SK-N-SH (cell line): ENCODE results near the gene PHKG2. TPM values are rescaled to one million over a fixed set of nuclear protein-coding genes. Genes with fewer than 3 reads are reported as not detected.

Experiments
- CTCF ChIA-PET: fragments of 300-600, 350-600 bp; formaldehyde crosslinking; extraction: SDS; loops from one replicate; lab custom pipeline; 2021; lab: Yijun Ruan, JAX
- POLR2A ChIA-PET: fragments of 350-600 bp; sonication (Branson Sonifier 250); formaldehyde crosslinking; extraction: SDS; loops from one replicate; lab custom pipeline; 2020; ENCODE audit warnings: antibody characterized with exemption, inconsistent platforms; lab: Yijun Ruan, JAX
- DNase-seq: peaks from one replicate; pipeline ENCODE4 v3.0.0; 2012
- H2AFZ ChIP-seq: fragments of 200-600 bp; sonication (generic); 2 replicates; pipeline ENCODE4 v1.8.1; 2016; ENCODE audit warnings: antibody characterized with exemption, mild to moderate bottlenecking, low read depth
- H3F3A ChIP-seq: fragments of 200-600 bp; sonication (generic); replicated peaks from 2 replicates; pipeline ENCODE3; 2016; ENCODE audit warnings: antibody characterized with exemption, mild to moderate bottlenecking; ENCODE audit not compliant: insufficient read depth
- H3K27ac ChIP-seq, 2 experiments: fragments of 200-500 bp in 1 of 2; fragments of 200-600 bp in 1 of 2; sonication (Bioruptor generic) in 1 of 2; sonication (generic), shearing (Covaris generic) in 1 of 2; 2 replicates each; pipeline versions ENCODE4 v1.5.1 to v1.6.1; 2014 to 2016; ENCODE audit warnings: low read depth in 2 of 2, inconsistent platforms in 1 of 2, low read length in 1 of 2, mild to moderate bottlenecking in 1 of 2, mixed read lengths in 1 of 2
- H3K27me3 ChIP-seq: fragments of 200-600 bp; sonication (generic), shearing (Covaris generic); 2 replicates; pipeline ENCODE4 v1.6.1; 2016; ENCODE audit warnings: mixed run types; ENCODE audit not compliant: insufficient read depth
- H3K36me3 ChIP-seq, 2 experiments: fragments of 200-500 bp in 1 of 2; fragments of 200-600 bp in 1 of 2; sonication (Bioruptor generic) in 1 of 2; sonication (generic) in 1 of 2; replicated peaks in 1 of 2; 2 replicates each; pipeline versions ENCODE3 to v1.5.1; 2014 to 2016; ENCODE audit warnings: low read length in 1 of 2, mild to moderate bottlenecking in 1 of 2; ENCODE audit not compliant: insufficient read depth in 2 of 2, control insufficient read depth in 1 of 2
- H3K4me1 ChIP-seq, 2 experiments: fragments of 200-500 bp in 1 of 2; fragments of 200-600 bp in 1 of 2; sonication (Bioruptor generic) in 1 of 2; sonication (generic), shearing (Covaris generic) in 1 of 2; 2 replicates each; pipeline versions ENCODE4 v1.5.1 to v1.6.1; 2014 to 2016; ENCODE audit warnings: low read depth in 1 of 2, low read length in 1 of 2, mixed run types in 1 of 2; ENCODE audit not compliant: insufficient read depth in 2 of 2, control insufficient read depth in 1 of 2
- H3K4me2 ChIP-seq: fragments of 200-600 bp; sonication (generic), shearing (Covaris generic); 2 replicates; pipeline ENCODE4 v1.6.1; 2017; ENCODE audit warnings: mixed run types
- H3K4me3 ChIP-seq, 2 experiments: fragments of 200-500 bp in 1 of 2; fragments of 200-600 bp in 1 of 2; sonication (Bioruptor generic) in 1 of 2; sonication (generic), shearing (Covaris generic) in 1 of 2; 2 replicates each; pipeline versions ENCODE4 v1.5.1 to v1.8.1; 2014 to 2016; ENCODE audit warnings: low read depth in 2 of 2, inconsistent platforms in 1 of 2, low read length in 1 of 2, mild to moderate bottlenecking in 1 of 2, mixed read lengths in 1 of 2, moderate library complexity in 1 of 2
- H3K79me2 ChIP-seq: fragments of 200-600 bp; sonication (generic); 2 replicates; pipeline ENCODE4 v1.8.1; 2017; ENCODE audit warnings: mild to moderate bottlenecking; ENCODE audit not compliant: insufficient read depth
- H3K9ac ChIP-seq: fragments of 200-600 bp; sonication (generic); 2 replicates; pipeline ENCODE4 v1.6.1; 2017; ENCODE audit warnings: mixed run types
- H3K9me2 ChIP-seq: fragments of 200-600 bp; sonication (generic); 2 replicates; pipeline ENCODE4 v1.6.1; 2017; ENCODE audit warnings: mixed run types
- H3K9me3 ChIP-seq: fragments of 200-600 bp; sonication (generic); 2 replicates; pipeline ENCODE4 v1.6.1; 2017; ENCODE audit warnings: mixed run types, mild to moderate bottlenecking, moderate library complexity
- H4K20me1 ChIP-seq: fragments of 200-600 bp; sonication (generic); 2 replicates; pipeline ENCODE4 v1.6.1; 2017; ENCODE audit warnings: mild to moderate bottlenecking, mixed run types; ENCODE audit not compliant: insufficient read depth
- EP300 ChIP-seq, 2 experiments: IDR thresholded peaks; 2 replicates each; pipeline versions ENCODE4 v1.4.0 to v1.6.1; 2012; ENCODE audit warnings: borderline replicate concordance in 1 of 2, low read depth in 1 of 2, low read length in 1 of 2
- EZH2phosphoT487 ChIP-seq: fragments of 200-600 bp; sonication (generic); IDR thresholded peaks from 2 replicates; pipeline ENCODE4 v1.6.1; 2017; ENCODE audit warnings: low read depth, mixed run types, mild to moderate bottlenecking, antibody characterized with exemption, moderate library complexity, borderline replicate concordance
- FOSL2 ChIP-seq: IDR thresholded peaks from 2 replicates; pipeline ENCODE4 v1.4.0; 2012; ENCODE audit warnings: low read depth, mild to moderate bottlenecking, moderate library complexity, borderline replicate concordance
- FOXM1 ChIP-seq: IDR thresholded peaks from 2 replicates; pipeline ENCODE4 v1.4.0; 2012; ENCODE audit warnings: low read depth, mild to moderate bottlenecking
- GABPA ChIP-seq: IDR thresholded peaks from 2 replicates; pipeline ENCODE4 v1.4.0; 2012; ENCODE audit warnings: low read depth, mild to moderate bottlenecking
- JUND ChIP-seq: IDR thresholded peaks from 2 replicates; pipeline ENCODE4 v1.4.0; 2012
- MAX ChIP-seq: IDR thresholded peaks from 2 replicates; pipeline ENCODE4 v1.4.0; 2012; ENCODE audit warnings: low read depth
- MEF2A ChIP-seq: IDR thresholded peaks from 2 replicates; pipeline ENCODE4 v1.4.0; 2012; ENCODE audit warnings: low read depth, borderline replicate concordance
- NFIC ChIP-seq: IDR thresholded peaks from 2 replicates; pipeline ENCODE4 v1.4.0; 2012; ENCODE audit warnings: borderline replicate concordance
- REST ChIP-seq: IDR thresholded peaks from 2 replicates; pipeline ENCODE4 v1.6.1; 2012; ENCODE audit warnings: mild to moderate bottlenecking, low read depth, low read length, moderate library complexity
- RFX5 ChIP-seq: IDR thresholded peaks from 2 replicates; pipeline ENCODE4 v1.6.1; 2012; ENCODE audit warnings: mild to moderate bottlenecking, improper control_type of control experiment, low read length
- SMC3 ChIP-seq: IDR thresholded peaks from 2 replicates; pipeline ENCODE4 v1.6.1; 2012; ENCODE audit warnings: low read depth, low read length, improper control_type of control experiment
- USF1 ChIP-seq: IDR thresholded peaks from 2 replicates; pipeline ENCODE4 v1.4.0; 2012; ENCODE audit warnings: low read depth, borderline replicate concordance
- WGBS: methylation state at CpG from one replicate; pipeline ENCODE4 v1.1.6; 2017; ENCODE audit warnings: low lambda C conversion rate; 5-methylcytosine and 5-hydroxymethylcytosine counted together
- polyA plus RNA-seq, 3 experiments: library from polyadenylated mRNA; depleted of rRNA; stranded (reverse); fragments of >200 nt; gene quantifications; 2 replicates each; pipeline ENCODE4 v1.2.3, GENCODE V29; 2012

The PHKG2 gene
- polyA plus RNA-seq, 1 of the 3 experiments (the other 2 are of a cell fraction): 45.8 TPM

- TF ChIP-seq EP300 (IDR thresholded peaks at IDR 0.05; ENCODE audit: borderline replicate concordance in 1 of 2, low read depth in 1 of 2, low read length in 1 of 2) (no peak), SMC3 (no peak), FOSL2 (no peak)
- TF ChIP-seq, all 33 proteins: peak for 0
These were observed 28.1 kb upstream of the PHKG2 start (continued) for GRCh38 chr16:30720086-30720485.

- H3K9me3 ChIP-seq: no peaks in the 10 kb centered on the region
- H3K9me2 ChIP-seq: no peaks in the 10 kb centered on the region
- no peaks in the 10 kb centered on the region for H3K4me1 ChIP-seq
- no peak overlapping the region for H3K27ac ChIP-seq
- TF ChIP-seq MEF2A: no peak
- no peak for TF ChIP-seq USF1
- peaks cover 68% of the 10 kb centered on the region for H3K79me2 ChIP-seq
- no peak for DNase-seq
- peaks cover 74 to 80% of the 10 kb centered on the region in 2 experiments for H3K36me3 ChIP-seq
- ChIA-PET POLR2A (no interaction called here), CTCF (no interaction called here)
- H3F3A ChIP-seq: peaks cover 5% of the 10 kb centered on the region
- no peak overlapping the region for H2AFZ ChIP-seq
- H3K27me3 ChIP-seq: no peaks in the 10 kb centered on the region
- no peak overlapping the region for H3K4me2 ChIP-seq
- 0 out of 2 replicates have a peak, but pooled peaks cover 9% of the 10 kb centered on the region for H4K20me1 ChIP-seq
- H3K4me3 ChIP-seq: no peak overlapping the region
- 98% methylated on average over 8 of the region's 9 CpGs for WGBS
- no peak overlapping the region for H3K9ac ChIP-seq
These were observed 27.5 kb upstream of the PHKG2 start for GRCh38 chr16:30720694-30721093.

- Histone ChIP-seq H3K4me3 (no peak overlapping the region), H3K9me2 (no peaks in the 10 kb centered on the region), H3K9ac (no peak overlapping the region), H3K27ac (no peak overlapping the region), H3K4me1 (no peaks in the 10 kb centered on the region), H3K4me2 (no peak overlapping the region), H3F3A (peaks cover 9% of the 10 kb centered on the region), H2AFZ (no peak overlapping the region), H3K79me2 (peaks cover 70% of the 10 kb centered on the region), H4K20me1 (0 out of 2 replicates have a peak, but pooled peaks cover 9% of the 10 kb centered on the region), H3K27me3 (no peaks in the 10 kb centered on the region), H3K9me3 (no peaks in the 10 kb centered on the region), H3K36me3 (peaks cover 74 to 80% of the 10 kb centered on the region in 2 experiments)
- TF ChIP-seq SMC3 (no peak), RFX5 (no peak)
- POLR2A ChIA-PET: interaction anchor here (0.7 kb wide), 1 partner anchor 27 kb away, joined by 3 read pairs; no protein-coding TSS in a partner anchor
- WGBS: 100% methylated on average over 5 of the region's 8 CpGs
- no peak for DNase-seq
- CTCF ChIA-PET: no interaction called here
These were observed 27.1 kb upstream of the PHKG2 start for GRCh38 chr16:30721167-30721566.

GRCh38 chr16:30721606-30722005 lies 26.6 kb upstream of the PHKG2 start:
- 100% methylated on average over 1 of the region's 1 CpG for WGBS
- no peak overlapping the region for H2AFZ ChIP-seq
- no peak overlapping the region for H3K9ac ChIP-seq
- H3K9me3 ChIP-seq: no peaks in the 10 kb centered on the region
- no peaks in the 10 kb centered on the region for H3K4me1 ChIP-seq
- ChIA-PET CTCF (no interaction called here), POLR2A (interaction anchor here (0.7 kb wide), 1 partner anchor 26 kb away, joined by 3 read pairs; no protein-coding TSS in a partner anchor)
- no peak overlapping the region for H3K4me2 ChIP-seq
- H3K36me3 ChIP-seq: peaks cover 74 to 78% of the 10 kb centered on the region in 2 experiments
- H3K9me2 ChIP-seq: no peaks in the 10 kb centered on the region
- H4K20me1 ChIP-seq: 0 out of 2 replicates have a peak, but pooled peaks cover 9% of the 10 kb centered on the region
- H3K4me3 ChIP-seq: no peak overlapping the region
- H3K27me3 ChIP-seq: no peaks in the 10 kb centered on the region
- no peak overlapping the region for H3K27ac ChIP-seq
- H3F3A ChIP-seq: peaks cover 9% of the 10 kb centered on the region
- no peak for DNase-seq
- peaks cover 70% of the 10 kb centered on the region for H3K79me2 ChIP-seq
- TF ChIP-seq JUND (no peak), USF1 (no peak), REST (no peak), GABPA (no peak), EZH2phosphoT487 (no peak), NFIC (no peak), FOXM1 (no peak), MAX (no peak)
